ENCODE data around the gene NT5E.

NT5E gene

GRCh38 chr6:85537055-85537494, 87.2 kb downstream of the NT5E start:
- DNase-seq (ENCODE audit: low spot score), result peak; percentile 7
- no peak for TF ChIP-seq CTCF (IDR thresholded peaks at IDR 0.05; ENCODE audit: extremely low read depth, missing control alignments)

- DNase-seq (ENCODE audit: low spot score), result no peak
- no peak for TF ChIP-seq CTCF (IDR thresholded peaks at IDR 0.05; ENCODE audit: extremely low read depth, missing control alignments)
Observed at GRCh38 chr6:85544776-85545175, 94.9 kb downstream of the NT5E start.
